CD4-positive, alpha-beta T cell treated with Interleukin-12 subunit alpha and Interleukin-12 subunit beta, for 1 hour (primary cell): Measurements from ENCODE around the gene EVPLL.
A peak's percentile ranks its signal among the peaks of the same experiment; 100 is the strongest.
"Not testable (repeated sequence)": the region's sequence is repeated elsewhere in the genome, so short reads cannot be mapped to it uniquely, and the experiment has no call there.

ENCODE experiments used
- DNase-seq: peaks from one replicate; pipeline ENCODE4 v3.0.0-alpha.2; 2020

EVPLL gene

GRCh38 chr17:18379246-18380146, 1.9 kb downstream of the EVPLL start:
- DNase-seq, result no peak

- no peak for DNase-seq
Measured at GRCh38 chr17:18380471-18381157, 3.0 kb downstream of the EVPLL start.

GRCh38 chr17:18381158-18381952, 3.8 kb downstream of the EVPLL start:
- DNase-seq, result no peak

- no peak for DNase-seq
Measured at GRCh38 chr17:18381953-18382245, 4.3 kb downstream of the EVPLL start.

- no peak for DNase-seq
Measured at GRCh38 chr17:18382441-18383078, 5.0 kb downstream of the EVPLL start.

- not testable (repeated sequence) for DNase-seq
Measured at GRCh38 chr17:18383079-18383481, 5.5 kb downstream of the EVPLL start.

- not testable (repeated sequence) for DNase-seq
Measured at GRCh38 chr17:18384271-18384670, 6.7 kb downstream of the EVPLL start.

- not testable (repeated sequence) for DNase-seq
Measured at GRCh38 chr17:18387583-18387982, 10.0 kb downstream of the EVPLL start.

- not testable (repeated sequence) for DNase-seq
Measured at GRCh38 chr17:18388266-18388665, 10.7 kb downstream of the EVPLL start.

- DNase-seq, result not testable (repeated sequence)
Measured at GRCh38 chr17:18388728-18389127, 11.2 kb downstream of the EVPLL start.

- DNase-seq, result not testable (repeated sequence)
Measured at GRCh38 chr17:18401872-18402590, 24.5 kb downstream of the EVPLL start.

GRCh38 chr17:18403166-18403565, 25.6 kb downstream of the EVPLL start:
- not testable (repeated sequence) for DNase-seq

GRCh38 chr17:18403604-18404003, 26.0 kb downstream of the EVPLL start:
- DNase-seq, result not testable (repeated sequence)

GRCh38 chr17:18408906-18409305, 31.3 kb downstream of the EVPLL start:
- peak; percentile 16 for DNase-seq

GRCh38 chr17:18409321-18409720, 31.7 kb downstream of the EVPLL start:
- not testable (repeated sequence) for DNase-seq

- not testable (repeated sequence) for DNase-seq
Measured at GRCh38 chr17:18410736-18411135, 33.2 kb downstream of the EVPLL start.

- peak; percentile 1 for DNase-seq
Measured at GRCh38 chr17:18411377-18411864, 33.8 kb downstream of the EVPLL start.

- DNase-seq, result peak; percentile 33
Measured at GRCh38 chr17:18412001-18412538, 34.5 kb downstream of the EVPLL start.

GRCh38 chr17:18421521-18421920, 43.9 kb downstream of the EVPLL start:
- not testable (repeated sequence) for DNase-seq

- DNase-seq, result not testable (repeated sequence)
Measured at GRCh38 chr17:18422464-18422863, 44.9 kb downstream of the EVPLL start.

GRCh38 chr17:18423015-18423414, 45.4 kb downstream of the EVPLL start:
- DNase-seq, result not testable (repeated sequence)

GRCh38 chr17:18425593-18425992, 48.0 kb downstream of the EVPLL start:
- DNase-seq, result not testable (repeated sequence)
